ENCODE data around the gene AKR1C8.

DNA sequence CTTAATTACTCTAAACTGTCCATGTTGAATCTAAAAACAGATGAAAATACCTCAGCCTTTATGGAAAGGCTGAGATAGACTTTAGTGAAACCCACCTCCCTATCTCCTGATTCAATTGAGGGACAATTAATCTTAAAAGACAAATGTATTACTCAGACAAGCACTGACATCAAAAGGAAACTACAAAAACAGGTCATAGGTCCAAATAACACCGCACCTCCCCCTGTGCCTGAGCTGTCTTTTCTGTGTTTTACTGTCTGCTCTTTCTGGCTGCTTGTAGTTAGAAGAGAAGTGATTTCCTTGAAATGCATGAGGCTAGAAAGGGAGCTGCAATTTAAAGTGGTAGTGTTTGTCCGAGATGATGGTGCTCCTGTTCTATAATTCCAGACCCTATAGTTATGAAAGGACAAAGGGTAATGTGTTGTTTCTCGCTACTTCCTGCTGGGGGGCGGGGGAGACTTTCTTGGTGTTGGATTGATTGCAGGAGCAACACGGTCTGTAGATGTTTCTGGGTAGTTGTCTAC, 16.0 kb downstream of the AKR1C8 start:
- TF ChIP-seq, protein P1, sequence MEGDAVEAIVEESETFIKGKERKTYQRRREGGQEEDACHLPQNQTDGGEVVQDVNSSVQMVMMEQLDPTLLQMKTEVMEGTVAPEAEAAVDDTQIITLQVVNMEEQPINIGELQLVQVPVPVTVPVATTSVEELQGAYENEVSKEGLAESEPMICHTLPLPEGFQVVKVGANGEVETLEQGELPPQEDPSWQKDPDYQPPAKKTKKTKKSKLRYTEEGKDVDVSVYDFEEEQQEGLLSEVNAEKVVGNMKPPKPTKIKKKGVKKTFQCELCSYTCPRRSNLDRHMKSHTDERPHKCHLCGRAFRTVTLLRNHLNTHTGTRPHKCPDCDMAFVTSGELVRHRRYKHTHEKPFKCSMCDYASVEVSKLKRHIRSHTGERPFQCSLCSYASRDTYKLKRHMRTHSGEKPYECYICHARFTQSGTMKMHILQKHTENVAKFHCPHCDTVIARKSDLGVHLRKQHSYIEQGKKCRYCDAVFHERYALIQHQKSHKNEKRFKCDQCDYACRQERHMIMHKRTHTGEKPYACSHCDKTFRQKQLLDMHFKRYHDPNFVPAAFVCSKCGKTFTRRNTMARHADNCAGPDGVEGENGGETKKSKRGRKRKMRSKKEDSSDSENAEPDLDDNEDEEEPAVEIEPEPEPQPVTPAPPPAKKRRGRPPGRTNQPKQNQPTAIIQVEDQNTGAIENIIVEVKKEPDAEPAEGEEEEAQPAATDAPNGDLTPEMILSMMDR (IDR thresholded peaks at IDR 0.05): no peak
- TF ChIP-seq POLR2A (IDR thresholded peaks at IDR 0.05) (no peak), POLR2AphosphoS5 (IDR thresholded peaks at IDR 0.05) (no peak)

Data from prostate gland (tissue), 2 donors.